GM18526 (cell line): Measurements from ENCODE around the gene OR2A14.

Experiments
- POLR2A ChIP-seq: IDR thresholded peaks from 3 replicates; pipeline ENCODE4 v1.6.1; 2011; ENCODE audit not compliant: insufficient read length; ENCODE audit errors: extremely low read depth

Gene OR2A14

GRCh38 chr7:144134116-144134515 is 11.1 kb downstream of the OR2A14 start:
- TF ChIP-seq POLR2A, result no peak

- no peak for TF ChIP-seq POLR2A
Measured at GRCh38 chr7:144137501-144137900, 14.5 kb downstream of the OR2A14 start.

GRCh38 chr7:144142187-144142586 is 19.2 kb downstream of the OR2A14 start:
- TF ChIP-seq POLR2A, result no peak

- TF ChIP-seq POLR2A, result no peak
Measured at GRCh38 chr7:144144426-144144825, 21.4 kb downstream of the OR2A14 start.

GRCh38 chr7:144148224-144148827 is 25.4 kb downstream of the OR2A14 start:
- no peak for TF ChIP-seq POLR2A

GRCh38 chr7:144158861-144159260 is 35.9 kb downstream of the OR2A14 start:
- TF ChIP-seq POLR2A, result no peak

GRCh38 chr7:144164784-144165183 is 41.8 kb downstream of the OR2A14 start:
- no peak for TF ChIP-seq POLR2A

GRCh38 chr7:144174613-144175012 is 51.6 kb downstream of the OR2A14 start:
- TF ChIP-seq POLR2A, result no peak
